WTC11 (cell line): ENCODE results near the gene RUFY3. TPM values are rescaled to one million over a fixed set of nuclear protein-coding genes. Genes with fewer than 3 reads are reported as not detected.
A peak's percentile ranks its signal among the peaks of the same experiment; 100 is the strongest.
"Not testable (repeated sequence)": the region's sequence is repeated elsewhere in the genome, so short reads cannot be mapped to it uniquely, and the experiment has no call there.

Experiments
- ATAC-seq: fragments of 200-7000 bp; cut with Tn5 transposase; 2 replicates; pipeline ENCODE4 v1.10.0; 2021; ENCODE audit warnings: mild to moderate bottlenecking, moderate library complexity
- CTCF ChIA-PET: fragments of 300-600 bp; sonication (Branson Sonifier 250); formaldehyde crosslinking; loops from one replicate; lab custom pipeline; 2021; ENCODE audit warnings: antibody characterized with exemption; lab: Charles Lee
- POLR2A ChIA-PET: fragments of 350-600 bp; sonication (Branson Sonifier 250); formaldehyde crosslinking; loops from one replicate; lab custom pipeline; 2021; ENCODE audit warnings: antibody characterized with exemption; lab: Charles Lee
- DNase-seq: peaks from one replicate; pipeline ENCODE4 v3.0.0; 2021; ENCODE audit warnings: low spot score
- H3K27ac Mint-ChIP-seq: 2 replicates; pipeline ENCODE4 v1.8.0; 2021; ENCODE audit warnings: mixed read lengths
- H3K27me3 Mint-ChIP-seq: 2 replicates; pipeline ENCODE4 v1.8.0; 2021; ENCODE audit warnings: low read depth, mild to moderate bottlenecking, moderate library complexity, mixed read lengths
- H3K36me3 Mint-ChIP-seq: 2 replicates; pipeline ENCODE4 v1.8.0; 2021; ENCODE audit warnings: mixed read lengths
- H3K4me1 Mint-ChIP-seq: 2 replicates; pipeline ENCODE4 v1.8.0; 2022; ENCODE audit warnings: mixed read lengths
- H3K4me3 Mint-ChIP-seq: 2 replicates; pipeline ENCODE4 v1.8.0; 2021; ENCODE audit warnings: mild to moderate bottlenecking, moderate library complexity, mixed read lengths
- H3K9me3 Mint-ChIP-seq: 2 replicates; pipeline ENCODE4 v1.8.0; 2021; ENCODE audit warnings: mixed read lengths
- ATF3 ChIP-seq: sonication (generic); formaldehyde crosslinking; conservative IDR thresholded peaks from 2 replicates; pipeline ENCODE4 v1.8.1; 2022; ENCODE audit warnings: mild to moderate bottlenecking, missing genetic modification reagents
- CREM ChIP-seq: sonication (generic); formaldehyde crosslinking; IDR thresholded peaks from 2 replicates; pipeline ENCODE4 v1.8.1; 2022; ENCODE audit warnings: mild to moderate bottlenecking, missing genetic modification reagents, moderate library complexity
- ELF4 ChIP-seq: sonication (generic); formaldehyde crosslinking; IDR thresholded peaks from 2 replicates; pipeline ENCODE4 v1.8.1; 2022; ENCODE audit warnings: low read depth, mild to moderate bottlenecking, moderate library complexity, missing genetic modification reagents
- EMX1 ChIP-seq: fragments of 250-450 bp; sonication (Bioruptor Pico); IDR thresholded peaks from 2 replicates; pipeline ENCODE4 v1.8.0; 2021; ENCODE audit warnings: mild to moderate bottlenecking
- ERG ChIP-seq: fragments of 250-450 bp; sonication (Bioruptor Pico); IDR thresholded peaks from 2 replicates; pipeline ENCODE4 v1.8.0; 2021; ENCODE audit warnings: mild to moderate bottlenecking
- ETV6 ChIP-seq: sonication (generic); formaldehyde crosslinking; IDR thresholded peaks from 2 replicates; pipeline ENCODE4 v1.8.1; 2022; ENCODE audit warnings: mild to moderate bottlenecking, missing genetic modification reagents
- JAZF1 ChIP-seq: fragments of 250-450 bp; sonication (Bioruptor Pico); IDR thresholded peaks from 2 replicates; pipeline ENCODE4 v1.9.0; 2021; ENCODE audit warnings: moderate library complexity, mild to moderate bottlenecking, inconsistent platforms
- NFATC4 ChIP-seq: fragments of 250-450 bp; sonication (Bioruptor Pico); IDR thresholded peaks from 2 replicates; pipeline ENCODE4 v1.9.0; 2021; ENCODE audit warnings: mild to moderate bottlenecking
- NR3C1 ChIP-seq: sonication (generic); formaldehyde crosslinking; conservative IDR thresholded peaks from 2 replicates; pipeline ENCODE4 v1.8.1; 2023; ENCODE audit warnings: low read depth, mild to moderate bottlenecking, missing genetic modification reagents
- TEAD1 ChIP-seq: sonication (generic); formaldehyde crosslinking; IDR thresholded peaks from 2 replicates; pipeline ENCODE4 v1.8.0; 2022; ENCODE audit warnings: mild to moderate bottlenecking, missing genetic modification reagents
- TP53 ChIP-seq: sonication (generic); formaldehyde crosslinking; IDR thresholded peaks from 2 replicates; pipeline ENCODE4 v1.8.1; 2023; ENCODE audit warnings: mild to moderate bottlenecking, missing genetic modification reagents
- ZNF219 ChIP-seq: sonication (generic); formaldehyde crosslinking; IDR thresholded peaks from 2 replicates; pipeline ENCODE4 v1.8.0; 2023; ENCODE audit warnings: missing genetic modification reagents, mild to moderate bottlenecking, borderline replicate concordance
- ZNF416 ChIP-seq: fragments of 250-450 bp; sonication (Bioruptor Pico); IDR thresholded peaks from 2 replicates; pipeline ENCODE4 v1.9.0; 2021; ENCODE audit warnings: mild to moderate bottlenecking, inconsistent platforms
- total RNA-seq: library from RNA; stranded (reverse); gene quantifications from 3 replicates; pipeline ENCODE4 v1.2.3, GENCODE V29; 2021
- TF ChIP-seq, protein P1 (sequence below): fragments of 250-450 bp; sonication (Bioruptor Pico); IDR thresholded peaks from 2 replicates; pipeline ENCODE4 v2.1.2; 2022; ENCODE audit warnings: mild to moderate bottlenecking, moderate library complexity
- TF ChIP-seq, protein P2 (sequence below): sonication (generic); formaldehyde crosslinking; IDR thresholded peaks from 2 replicates; pipeline ENCODE4 v1.8.1; 2023; ENCODE audit warnings: mild to moderate bottlenecking, missing genetic modification reagents, moderate library complexity
- TF ChIP-seq, protein P3 (sequence below): sonication (generic); formaldehyde crosslinking; IDR thresholded peaks from 2 replicates; pipeline ENCODE4 v1.8.0; 2023; ENCODE audit warnings: missing genetic modification reagents

RUFY3 gene
- total RNA-seq, 1 experiment from 2014 or later: 49.0 TPM

DNA sequence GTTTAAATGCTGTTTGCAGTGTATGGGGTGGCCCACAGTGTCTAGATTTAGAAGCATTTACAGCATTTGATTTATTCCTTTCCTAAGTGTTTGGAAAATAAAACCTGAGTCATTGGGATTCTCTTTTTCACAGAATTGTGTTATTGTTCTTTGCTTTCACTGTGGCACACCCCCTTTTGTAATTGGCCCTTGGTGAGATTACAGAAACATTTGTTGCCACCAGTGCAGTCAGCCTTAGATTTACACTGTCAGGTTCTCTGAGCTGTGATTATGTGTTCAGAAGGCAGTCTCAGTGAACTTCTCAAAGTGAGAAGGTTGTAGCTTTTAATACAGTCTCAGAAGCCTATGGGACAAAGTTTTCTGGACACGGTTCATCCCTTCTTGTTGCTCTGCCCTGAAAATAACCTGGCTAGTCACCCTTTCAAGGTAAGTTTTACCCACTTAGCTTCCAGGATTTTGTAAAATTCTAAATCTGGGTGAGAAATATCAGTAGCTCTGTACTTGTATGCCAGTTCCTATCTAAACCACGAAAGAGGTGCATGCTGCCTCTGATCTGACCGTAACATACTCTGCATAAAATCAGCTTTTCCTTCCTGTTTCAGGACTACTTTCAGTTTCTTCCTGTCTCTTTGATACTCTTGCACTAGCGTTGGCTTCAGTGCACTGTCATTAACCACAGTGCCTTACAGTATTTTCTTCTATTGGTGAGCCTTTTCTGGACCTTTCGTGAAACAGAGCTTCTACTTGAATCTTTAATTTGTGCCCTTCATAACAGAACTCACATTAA is 12.6 kb downstream of the RUFY3 start:
- DNase-seq (no peak), ATAC-seq (no peak)
- TF ChIP-seq TP53: no peak
- no peak for TF ChIP-seq ATF3 (CRISPR knock-in tag)
- no peak for TF ChIP-seq JAZF1 (CRISPR knock-in tag)
- no peak for TF ChIP-seq NFATC4 (CRISPR knock-in tag)
- no peak for TF ChIP-seq TEAD1 (CRISPR knock-in tag)
- TF ChIP-seq, protein P1, sequence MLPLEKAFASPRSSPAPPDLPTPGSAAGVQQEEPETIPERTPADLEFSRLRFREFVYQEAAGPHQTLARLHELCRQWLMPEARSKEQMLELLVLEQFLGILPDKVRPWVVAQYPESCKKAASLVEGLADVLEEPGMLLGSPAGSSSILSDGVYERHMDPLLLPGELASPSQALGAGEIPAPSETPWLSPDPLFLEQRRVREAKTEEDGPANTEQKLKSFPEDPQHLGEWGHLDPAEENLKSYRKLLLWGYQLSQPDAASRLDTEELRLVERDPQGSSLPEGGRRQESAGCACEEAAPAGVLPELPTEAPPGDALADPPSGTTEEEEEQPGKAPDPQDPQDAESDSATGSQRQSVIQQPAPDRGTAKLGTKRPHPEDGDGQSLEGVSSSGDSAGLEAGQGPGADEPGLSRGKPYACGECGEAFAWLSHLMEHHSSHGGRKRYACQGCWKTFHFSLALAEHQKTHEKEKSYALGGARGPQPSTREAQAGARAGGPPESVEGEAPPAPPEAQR: no peak
- no peak overlapping the region for H3K4me3 Mint-ChIP-seq
- POLR2A ChIA-PET: no interaction called here
- CTCF ChIA-PET: interaction anchor here (2.3 to 2.6 kb wide), 2 partner anchors 12 to 43 kb away, joined by 4 to 23 read pairs; partner anchors contain the start of gene RUFY3
- H3K9me3 Mint-ChIP-seq: no peaks in the 10 kb centered on the region
- H3K27ac Mint-ChIP-seq: peak overlapping the region; percentile 14
- H3K4me1 Mint-ChIP-seq: no peaks in the 10 kb centered on the region
- no peaks in the 10 kb centered on the region for H3K27me3 Mint-ChIP-seq
- H3K36me3 Mint-ChIP-seq: no peaks in the 10 kb centered on the region

- ATAC-seq: no peak
- Mint-ChIP-seq H3K4me1 (peaks cover 1% of the 10 kb centered on the region; the same call in 1 of the 2 replicates), H3K36me3 (no peaks in the 10 kb centered on the region), H3K27me3 (no peaks in the 10 kb centered on the region), H3K4me3 (no peak overlapping the region), H3K9me3 (no peaks in the 10 kb centered on the region), H3K27ac (peak overlapping the region; percentile 14; the same call in 1 of the 2 replicates)
- POLR2A ChIA-PET: no interaction called here
- DNase-seq: no peak
- CTCF ChIA-PET: interaction anchor here (0.9 to 2.6 kb wide), 6 partner anchors 11 to 133 kb away, joined by 3 to 23 read pairs (median 4); partner anchors contain the start of gene RUFY3
- TF ChIP-seq ERG (CRISPR knock-in tag) (no peak), ZNF416 (CRISPR knock-in tag) (no peak)
Measured at GRCh38 chr4:70734971-70735370, 13.2 kb downstream of the RUFY3 start.

GRCh38 chr4:70735915-70736314 is 14.2 kb downstream of the RUFY3 start:
- CTCF ChIA-PET: interaction anchor here (0.5 to 3.5 kb wide), 21 partner anchors 9 to 274 kb away, joined by 3 to 23 read pairs (median 4); partner anchors contain the start of genes MOB1B and RUFY3
- H3K9me3 Mint-ChIP-seq, H3K27ac Mint-ChIP-seq, H3K4me3 Mint-ChIP-seq, H3K36me3 Mint-ChIP-seq, H3K27me3 Mint-ChIP-seq, POLR2A ChIA-PET, H3K4me1 Mint-ChIP-seq: not testable (repeated sequence)
- peak; percentile 90 for ATAC-seq
- DNase-seq: peak; percentile 41

- Mint-ChIP-seq H3K4me1 (peaks cover 15% of the 10 kb centered on the region), H3K36me3 (no peaks in the 10 kb centered on the region), H3K27ac (no peak overlapping the region), H3K9me3 (no peaks in the 10 kb centered on the region), H3K27me3 (no peaks in the 10 kb centered on the region), H3K4me3 (no peak overlapping the region)
- POLR2A ChIA-PET: no interaction called here
- DNase-seq: no peak
- CTCF ChIA-PET: interaction anchor here (1.5 to 3.5 kb wide), 3 partner anchors 8 to 46 kb away, joined by 3 to 15 read pairs (median 4); no protein-coding TSS in a partner anchor
- TF ChIP-seq ELF4 (no peak), ERG (CRISPR knock-in tag) (no peak), EMX1 (CRISPR knock-in tag) (no peak), ETV6 (no peak), TP53 (no peak), CREM (CRISPR knock-in tag) (no peak), NR3C1 (CRISPR knock-in tag) (no peak), ZNF219 (CRISPR knock-in tag) (no peak)
- TF ChIP-seq, protein P2, sequence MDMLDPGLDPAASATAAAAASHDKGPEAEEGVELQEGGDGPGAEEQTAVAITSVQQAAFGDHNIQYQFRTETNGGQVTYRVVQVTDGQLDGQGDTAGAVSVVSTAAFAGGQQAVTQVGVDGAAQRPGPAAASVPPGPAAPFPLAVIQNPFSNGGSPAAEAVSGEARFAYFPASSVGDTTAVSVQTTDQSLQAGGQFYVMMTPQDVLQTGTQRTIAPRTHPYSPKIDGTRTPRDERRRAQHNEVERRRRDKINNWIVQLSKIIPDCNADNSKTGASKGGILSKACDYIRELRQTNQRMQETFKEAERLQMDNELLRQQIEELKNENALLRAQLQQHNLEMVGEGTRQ (CRISPR knock-in tag): no peak
- TF ChIP-seq, protein P3, sequence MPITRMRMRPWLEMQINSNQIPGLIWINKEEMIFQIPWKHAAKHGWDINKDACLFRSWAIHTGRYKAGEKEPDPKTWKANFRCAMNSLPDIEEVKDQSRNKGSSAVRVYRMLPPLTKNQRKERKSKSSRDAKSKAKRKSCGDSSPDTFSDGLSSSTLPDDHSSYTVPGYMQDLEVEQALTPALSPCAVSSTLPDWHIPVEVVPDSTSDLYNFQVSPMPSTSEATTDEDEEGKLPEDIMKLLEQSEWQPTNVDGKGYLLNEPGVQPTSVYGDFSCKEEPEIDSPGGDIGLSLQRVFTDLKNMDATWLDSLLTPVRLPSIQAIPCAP (CRISPR knock-in tag): no peak
- ATAC-seq: no peak
Measured at GRCh38 chr4:70737006-70737405, 15.2 kb downstream of the RUFY3 start.
